Subcutaneous abdominal adipose tissue (tissue), 5 donors: ENCODE measurements around the gene AFAP1L2.

ENCODE experiments used
- H3K27ac ChIP-seq: one replicate; pipeline ENCODE4 v1.7.0; 2013; ENCODE audit warnings: low read depth, mild to moderate bottlenecking, inconsistent platforms, low read length, moderate library complexity
- H3K27me3 ChIP-seq, 5 donors: one replicate each; pipeline ENCODE4 v1.7.0; 2013; ENCODE audit warnings: low read length in 5 of 5, inconsistent platforms in 1 of 5; ENCODE audit not compliant: control insufficient read depth in 5 of 5, insufficient read depth in 4 of 5
- H3K36me3 ChIP-seq, 5 donors: one replicate each; pipeline ENCODE4 v1.7.0; 2013; ENCODE audit warnings: low read length in 5 of 5; ENCODE audit not compliant: control insufficient read depth in 5 of 5, insufficient read depth in 5 of 5
- H3K4me1 ChIP-seq, 5 donors: one replicate each; pipeline ENCODE4 v1.7.0; 2013; ENCODE audit warnings: low read length in 5 of 5, mild to moderate bottlenecking in 3 of 5, moderate library complexity in 1 of 5; ENCODE audit not compliant: control insufficient read depth in 5 of 5, insufficient read depth in 5 of 5
- H3K4me3 ChIP-seq, 5 donors: one replicate each; pipeline ENCODE4 v1.7.0; 2013; ENCODE audit warnings: low read length in 5 of 5, low read depth in 1 of 5
- H3K9ac ChIP-seq, 5 donors: one replicate each; pipeline ENCODE4 v1.7.0; 2013; ENCODE audit warnings: low read length in 5 of 5, mild to moderate bottlenecking in 4 of 5, moderate library complexity in 3 of 5
- H3K9me3 ChIP-seq, 5 donors: one replicate each; pipeline ENCODE4 v1.7.0; 2013; ENCODE audit warnings: low read length in 5 of 5; ENCODE audit not compliant: control insufficient read depth in 5 of 5
- donor health status: healthy.
- donor health status: healthy.
- donor health status: healthy.
- donor health status: healthy.
- donor health status: healthy.

AFAP1L2 gene

GRCh38 chr10:114271075-114271778 is 133.1 kb downstream of the AFAP1L2 start:
- H3K36me3 ChIP-seq, result no peaks in the 10 kb centered on the region
- no peak overlapping the region for H3K27ac ChIP-seq

GRCh38 chr10:114266521-114266920 is 137.8 kb downstream of the AFAP1L2 start:
- H3K27me3 ChIP-seq, result no peaks in the 10 kb centered on the region
- H3K9ac ChIP-seq, result no peak overlapping the region
- peaks cover 0 to 6% (median 0%) of the 10 kb centered on the region in 5 donors for H3K4me1 ChIP-seq
- H3K27ac ChIP-seq, result no peak overlapping the region
- H3K36me3 ChIP-seq, result no peaks in the 10 kb centered on the region
- no peak overlapping the region for H3K4me3 ChIP-seq
- H3K9me3 ChIP-seq, result no peaks in the 10 kb centered on the region

More at GRCh38 chr10:114271075-114271778, 133.1 kb downstream of the AFAP1L2 start:
- Histone ChIP-seq H3K4me1 (peaks cover 0 to 6% (median 0%) of the 10 kb centered on the region in 5 donors), H3K27me3 (peaks cover 0 to 3% (median 0%) of the 10 kb centered on the region in 5 donors), H3K4me3 (no peak overlapping the region), H3K9me3 (no peaks in the 10 kb centered on the region), H3K9ac (no peak overlapping the region)

GRCh38 chr10:114265392-114266053 is 138.8 kb downstream of the AFAP1L2 start:
- Histone ChIP-seq H3K27ac (no peak overlapping the region), H3K4me1 (peaks cover 0 to 12% (median 4%) of the 10 kb centered on the region in 5 donors), H3K27me3 (no peaks in the 10 kb centered on the region), H3K9me3 (no peaks in the 10 kb centered on the region), H3K4me3 (no peak overlapping the region), H3K9ac (no peak overlapping the region), H3K36me3 (no peaks in the 10 kb centered on the region)

GRCh38 chr10:114262496-114262895 is 141.8 kb downstream of the AFAP1L2 start:
- Histone ChIP-seq H3K27ac (no peak overlapping the region), H3K36me3 (no peaks in the 10 kb centered on the region), H3K4me3 (no peak overlapping the region), H3K9ac (no peak overlapping the region), H3K9me3 (no peaks in the 10 kb centered on the region), H3K27me3 (no peaks in the 10 kb centered on the region), H3K4me1 (peaks cover 2 to 18% (median 12%) of the 10 kb centered on the region in 5 donors)

- Histone ChIP-seq H3K36me3 (no peaks in the 10 kb centered on the region), H3K4me1 (peaks cover 3 to 18% (median 12%) of the 10 kb centered on the region in 5 donors), H3K4me3 (no peak overlapping the region), H3K9me3 (no peaks in the 10 kb centered on the region), H3K27me3 (no peaks in the 10 kb centered on the region), H3K9ac (no peak overlapping the region), H3K27ac (no peak overlapping the region)
Measured at GRCh38 chr10:114261076-114261475, 143.2 kb downstream of the AFAP1L2 start.

- Histone ChIP-seq H3K4me1 (peaks cover 3 to 18% (median 12%) of the 10 kb centered on the region in 5 donors), H3K27me3 (no peaks in the 10 kb centered on the region), H3K36me3 (no peaks in the 10 kb centered on the region), H3K27ac (peak overlapping the region; percentile 16), H3K9ac (no peak overlapping the region), H3K9me3 (no peaks in the 10 kb centered on the region), H3K4me3 (no peak overlapping the region)
Measured at GRCh38 chr10:114260366-114260765, 143.9 kb downstream of the AFAP1L2 start.

GRCh38 chr10:114259824-114260223 is 144.5 kb downstream of the AFAP1L2 start:
- H3K4me3 ChIP-seq, result peak overlapping the region in 1 of 5 donors; percentile 3
- H3K27me3 ChIP-seq, result no peaks in the 10 kb centered on the region
- H3K27ac ChIP-seq, result no peak overlapping the region
- no peaks in the 10 kb centered on the region for H3K9me3 ChIP-seq
- no peak overlapping the region for H3K9ac ChIP-seq
- H3K4me1 ChIP-seq, result peaks cover 3 to 18% (median 12%) of the 10 kb centered on the region in 5 donors
- H3K36me3 ChIP-seq, result no peaks in the 10 kb centered on the region

GRCh38 chr10:114258274-114258840 is 145.9 kb downstream of the AFAP1L2 start:
- H3K9me3 ChIP-seq, result no peaks in the 10 kb centered on the region
- H3K27ac ChIP-seq, result no peak overlapping the region
- no peak overlapping the region for H3K9ac ChIP-seq
- H3K27me3 ChIP-seq, result no peaks in the 10 kb centered on the region
- H3K4me1 ChIP-seq, result peaks cover 3 to 18% (median 12%) of the 10 kb centered on the region in 5 donors
- no peaks in the 10 kb centered on the region for H3K36me3 ChIP-seq
- no peak overlapping the region for H3K4me3 ChIP-seq

GRCh38 chr10:114257498-114257897 is 146.8 kb downstream of the AFAP1L2 start:
- H3K36me3 ChIP-seq, result no peaks in the 10 kb centered on the region
- no peak overlapping the region for H3K4me3 ChIP-seq
- H3K27me3 ChIP-seq, result no peaks in the 10 kb centered on the region
- no peaks in the 10 kb centered on the region for H3K9me3 ChIP-seq
- H3K9ac ChIP-seq, result no peak overlapping the region
- peaks cover 3 to 18% (median 12%) of the 10 kb centered on the region in 5 donors for H3K4me1 ChIP-seq
- H3K27ac ChIP-seq, result no peak overlapping the region

- H3K27ac ChIP-seq, result no peak overlapping the region
- H3K4me3 ChIP-seq, result no peak overlapping the region
- no peaks in the 10 kb centered on the region for H3K27me3 ChIP-seq
- no peaks in the 10 kb centered on the region for H3K9me3 ChIP-seq
- H3K4me1 ChIP-seq, result peaks cover 3 to 18% (median 12%) of the 10 kb centered on the region in 5 donors
- H3K36me3 ChIP-seq, result no peaks in the 10 kb centered on the region
- H3K9ac ChIP-seq, result no peak overlapping the region
Measured at GRCh38 chr10:114256822-114257221, 147.5 kb downstream of the AFAP1L2 start.
